K562 (cell line): Measurements from ENCODE around the gene PARD6B. TPM values are rescaled to one million over a fixed set of nuclear protein-coding genes. Genes with fewer than 3 reads are reported as not detected.

Experiments
- BACH1 ChIP-seq: fragments of 200-800 bp; sonication (Bioruptor generic); IDR thresholded peaks from 2 replicates; pipeline ENCODE4 v1.6.1; 2016; ENCODE audit warnings: missing genetic modification characterization, missing compliant biosample characterization
- CBFA2T2 ChIP-seq: fragments of 450-650 bp; conservative IDR thresholded peaks from 2 replicates; pipeline ENCODE4 v1.6.1; 2017; ENCODE audit warnings: mild to moderate bottlenecking
- CHD1 ChIP-seq: fragments of 200-600 bp; sonication (generic); IDR thresholded peaks from one replicate; pipeline ENCODE4 v1.6.1; 2012; ENCODE audit warnings: mild to moderate bottlenecking, moderate library complexity, low read length, inconsistent platforms
- DACH1 ChIP-seq: fragments of 450-650 bp; IDR thresholded peaks from 2 replicates; pipeline ENCODE4 v1.6.1; 2018; ENCODE audit not compliant: partially characterized antibody
- HDAC2 ChIP-seq: fragments of 450-650 bp; IDR thresholded peaks from 2 replicates; pipeline ENCODE4 v1.6.1; 2016; ENCODE audit warnings: mild to moderate bottlenecking
- NRF1 ChIP-seq, 2 experiments: fragments of 450-650 bp; IDR thresholded peaks in 1 of 2; conservative IDR thresholded peaks in 1 of 2; 2 replicates each; pipeline ENCODE4 v1.6.1; 2014; ENCODE audit warnings: mild to moderate bottlenecking in 2 of 2
- PHTF2 ChIP-seq: fragments of 250-450 bp; sonication (Bioruptor Pico); IDR thresholded peaks from 2 replicates; pipeline ENCODE4 v1.5.0; 2021; ENCODE audit warnings: mild to moderate bottlenecking
- RBM15 ChIP-seq: fragments of 200-400 bp; formaldehyde crosslinking; IDR thresholded peaks from 2 replicates; pipeline ENCODE4 v1.6.1; 2018; ENCODE audit warnings: mild to moderate bottlenecking, low read length, moderate library complexity; ENCODE audit not compliant: insufficient read depth
- SIRT6 ChIP-seq: IDR thresholded peaks from one replicate; pipeline ENCODE4 v1.6.1; 2012; ENCODE audit warnings: low read depth, mild to moderate bottlenecking, control low read depth, inconsistent platforms, low read length, moderate library complexity
- U2AF2 ChIP-seq: fragments of 200-400 bp; formaldehyde crosslinking; optimal IDR thresholded peaks from 2 replicates; pipeline ENCODE3; 2017; ENCODE audit warnings: low read depth, mild to moderate bottlenecking, low read length
- ZBTB17 ChIP-seq: fragments of 450-650 bp; formaldehyde crosslinking; IDR thresholded peaks from 2 replicates; pipeline ENCODE4 v1.4.0; 2020; ENCODE audit warnings: mild to moderate bottlenecking
- ZC3H11A ChIP-seq: IDR thresholded peaks from 2 replicates; pipeline ENCODE4 v1.6.1; 2012; ENCODE audit warnings: low read depth, low read length, improper control_type of control experiment
- ZNF217 ChIP-seq: sonication (generic); formaldehyde crosslinking; IDR thresholded peaks from 2 replicates; pipeline ENCODE4 v1.8.0; 2022; ENCODE audit warnings: mild to moderate bottlenecking, missing genetic modification reagents
- polyA plus RNA-seq, 8 experiments: library from polyadenylated mRNA; depleted of rRNA in 4 of 8; stranded (reverse) in 5 of 8; unstranded in 3 of 8; fragments of >200 nt; fragmentation: Nextera tagmentation in 2 of 8; fragmentation: Illumina TruSeq in 1 of 8; extraction: Ambion mirVana in 2 of 8; extraction: Trizol in 1 of 8; gene quantifications; 2 replicates each; pipeline versions ENCODE4 v1.2.1 to v1.2.3, GENCODE V29; 2011 to 2014; ENCODE audit warnings: inconsistent platforms in 1 of 8, missing spikeins in 1 of 8
- total RNA-seq, 7 experiments: library from RNA; depleted of rRNA in 6 of 7; stranded (reverse); fragments of >200 nt in 6 of 7; fragmentation: Illumina TruSeq in 2 of 7; extraction: Trizol in 2 of 7; gene quantifications; 2 replicates each; pipeline versions ENCODE4 v1.2.1 to v1.2.3, GENCODE V29; 2011 to 2021; ENCODE audit warnings: low replicate concordance in 1 of 7
- TF ChIP-seq, protein P1 (sequence below), 2 experiments: fragments of 450-650 bp; IDR thresholded peaks; 2 replicates each; pipeline ENCODE4 v1.6.1; 2018; ENCODE audit warnings: mild to moderate bottlenecking in 2 of 2, low read depth in 1 of 2; ENCODE audit not compliant: partially characterized antibody in 2 of 2
- TF ChIP-seq, protein P2 (sequence below): fragments of 250-450 bp; sonication (Bioruptor Pico); IDR thresholded peaks from 2 replicates; pipeline ENCODE4 v1.4.0; 2020
- TF ChIP-seq, protein P3 (sequence below): fragments of 250-450 bp; sonication (Bioruptor Pico); IDR thresholded peaks from 2 replicates; pipeline ENCODE4 v1.4.0; 2020; ENCODE audit warnings: mild to moderate bottlenecking, moderate library complexity, borderline replicate concordance
- TF ChIP-seq, protein P4 (sequence below): sonication (generic); formaldehyde crosslinking; IDR thresholded peaks from 2 replicates; pipeline ENCODE4 v1.8.0; 2022; ENCODE audit warnings: missing genetic modification reagents, mild to moderate bottlenecking, moderate library complexity, borderline replicate concordance
- TF ChIP-seq, protein P5 (sequence below): fragments of 450-650 bp; IDR thresholded peaks from 2 replicates; pipeline ENCODE4 v1.6.1; 2018; ENCODE audit warnings: mild to moderate bottlenecking, low read depth; ENCODE audit not compliant: partially characterized antibody

PARD6B gene
- total and polyA plus RNA-seq, 9 of the 15 experiments (the other 6 are each of a cell fraction or from before 2014, with no cell fraction given) = 1.7 to 12.3 (median 5.5) TPM

DNA sequence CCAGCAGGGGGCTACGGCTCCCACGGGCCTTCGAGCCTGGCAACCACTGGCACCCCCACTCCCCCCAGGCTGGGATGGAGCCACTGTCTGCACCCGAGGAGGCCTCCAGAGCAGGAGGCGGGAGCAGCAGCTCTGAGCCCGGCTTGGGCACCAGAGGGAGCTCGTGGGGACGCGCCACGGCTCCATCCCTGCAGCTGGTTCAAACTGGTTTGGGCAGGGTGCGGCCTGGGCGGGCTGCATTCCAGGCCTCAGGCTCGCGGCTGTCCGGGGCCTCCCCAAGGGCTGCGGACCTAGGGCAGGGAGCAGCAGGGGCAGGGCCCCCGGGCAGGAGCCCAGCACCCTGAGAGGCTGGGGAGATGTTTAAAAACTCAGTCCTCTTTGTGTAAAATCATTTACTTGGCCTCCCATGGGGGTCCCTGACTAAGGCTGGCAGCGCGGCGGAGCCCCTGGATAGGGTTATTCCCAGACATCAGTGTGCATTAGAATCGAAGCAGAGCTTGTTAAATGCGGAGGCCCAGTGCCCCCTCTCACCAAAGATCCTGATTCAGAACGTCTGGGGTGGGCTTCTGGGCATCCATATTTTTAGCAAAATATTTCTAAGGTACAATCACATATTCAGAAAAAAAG lies 59.4 kb downstream of the PARD6B start (continued):
- TF ChIP-seq, protein P1, sequence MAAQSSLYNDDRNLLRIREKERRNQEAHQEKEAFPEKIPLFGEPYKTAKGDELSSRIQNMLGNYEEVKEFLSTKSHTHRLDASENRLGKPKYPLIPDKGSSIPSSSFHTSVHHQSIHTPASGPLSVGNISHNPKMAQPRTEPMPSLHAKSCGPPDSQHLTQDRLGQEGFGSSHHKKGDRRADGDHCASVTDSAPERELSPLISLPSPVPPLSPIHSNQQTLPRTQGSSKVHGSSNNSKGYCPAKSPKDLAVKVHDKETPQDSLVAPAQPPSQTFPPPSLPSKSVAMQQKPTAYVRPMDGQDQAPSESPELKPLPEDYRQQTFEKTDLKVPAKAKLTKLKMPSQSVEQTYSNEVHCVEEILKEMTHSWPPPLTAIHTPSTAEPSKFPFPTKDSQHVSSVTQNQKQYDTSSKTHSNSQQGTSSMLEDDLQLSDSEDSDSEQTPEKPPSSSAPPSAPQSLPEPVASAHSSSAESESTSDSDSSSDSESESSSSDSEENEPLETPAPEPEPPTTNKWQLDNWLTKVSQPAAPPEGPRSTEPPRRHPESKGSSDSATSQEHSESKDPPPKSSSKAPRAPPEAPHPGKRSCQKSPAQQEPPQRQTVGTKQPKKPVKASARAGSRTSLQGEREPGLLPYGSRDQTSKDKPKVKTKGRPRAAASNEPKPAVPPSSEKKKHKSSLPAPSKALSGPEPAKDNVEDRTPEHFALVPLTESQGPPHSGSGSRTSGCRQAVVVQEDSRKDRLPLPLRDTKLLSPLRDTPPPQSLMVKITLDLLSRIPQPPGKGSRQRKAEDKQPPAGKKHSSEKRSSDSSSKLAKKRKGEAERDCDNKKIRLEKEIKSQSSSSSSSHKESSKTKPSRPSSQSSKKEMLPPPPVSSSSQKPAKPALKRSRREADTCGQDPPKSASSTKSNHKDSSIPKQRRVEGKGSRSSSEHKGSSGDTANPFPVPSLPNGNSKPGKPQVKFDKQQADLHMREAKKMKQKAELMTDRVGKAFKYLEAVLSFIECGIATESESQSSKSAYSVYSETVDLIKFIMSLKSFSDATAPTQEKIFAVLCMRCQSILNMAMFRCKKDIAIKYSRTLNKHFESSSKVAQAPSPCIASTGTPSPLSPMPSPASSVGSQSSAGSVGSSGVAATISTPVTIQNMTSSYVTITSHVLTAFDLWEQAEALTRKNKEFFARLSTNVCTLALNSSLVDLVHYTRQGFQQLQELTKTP (IDR thresholded peaks at IDR 0.05; ENCODE audit: low read depth in 1 of 2, partially characterized antibody in 2 of 2) = no peak
- TF ChIP-seq, protein P2, sequence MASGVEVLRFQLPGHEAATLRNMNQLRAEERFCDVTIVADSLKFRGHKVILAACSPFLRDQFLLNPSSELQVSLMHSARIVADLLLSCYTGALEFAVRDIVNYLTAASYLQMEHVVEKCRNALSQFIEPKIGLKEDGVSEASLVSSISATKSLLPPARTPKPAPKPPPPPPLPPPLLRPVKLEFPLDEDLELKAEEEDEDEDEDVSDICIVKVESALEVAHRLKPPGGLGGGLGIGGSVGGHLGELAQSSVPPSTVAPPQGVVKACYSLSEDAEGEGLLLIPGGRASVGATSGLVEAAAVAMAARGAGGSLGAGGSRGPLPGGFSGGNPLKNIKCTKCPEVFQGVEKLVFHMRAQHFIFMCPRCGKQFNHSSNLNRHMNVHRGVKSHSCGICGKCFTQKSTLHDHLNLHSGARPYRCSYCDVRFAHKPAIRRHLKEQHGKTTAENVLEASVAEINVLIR = 0 out of 2 replicates have a peak, but pooled peaks have one; percentile 7
- TF ChIP-seq, protein P3, sequence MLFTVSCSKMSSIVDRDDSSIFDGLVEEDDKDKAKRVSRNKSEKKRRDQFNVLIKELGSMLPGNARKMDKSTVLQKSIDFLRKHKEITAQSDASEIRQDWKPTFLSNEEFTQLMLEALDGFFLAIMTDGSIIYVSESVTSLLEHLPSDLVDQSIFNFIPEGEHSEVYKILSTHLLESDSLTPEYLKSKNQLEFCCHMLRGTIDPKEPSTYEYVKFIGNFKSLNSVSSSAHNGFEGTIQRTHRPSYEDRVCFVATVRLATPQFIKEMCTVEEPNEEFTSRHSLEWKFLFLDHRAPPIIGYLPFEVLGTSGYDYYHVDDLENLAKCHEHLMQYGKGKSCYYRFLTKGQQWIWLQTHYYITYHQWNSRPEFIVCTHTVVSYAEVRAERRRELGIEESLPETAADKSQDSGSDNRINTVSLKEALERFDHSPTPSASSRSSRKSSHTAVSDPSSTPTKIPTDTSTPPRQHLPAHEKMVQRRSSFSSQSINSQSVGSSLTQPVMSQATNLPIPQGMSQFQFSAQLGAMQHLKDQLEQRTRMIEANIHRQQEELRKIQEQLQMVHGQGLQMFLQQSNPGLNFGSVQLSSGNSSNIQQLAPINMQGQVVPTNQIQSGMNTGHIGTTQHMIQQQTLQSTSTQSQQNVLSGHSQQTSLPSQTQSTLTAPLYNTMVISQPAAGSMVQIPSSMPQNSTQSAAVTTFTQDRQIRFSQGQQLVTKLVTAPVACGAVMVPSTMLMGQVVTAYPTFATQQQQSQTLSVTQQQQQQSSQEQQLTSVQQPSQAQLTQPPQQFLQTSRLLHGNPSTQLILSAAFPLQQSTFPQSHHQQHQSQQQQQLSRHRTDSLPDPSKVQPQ (CRISPR knock-in tag) = no peak
- TF ChIP-seq U2AF2 (no peak), ZC3H11A (no peak), DACH1 (no peak), CHD1 (no peak), HDAC2 (no peak), SIRT6 (no peak), ZBTB17 (CRISPR knock-in tag) (peak; percentile 85), PHTF2 (CRISPR knock-in tag) (no peak), ZNF217 (CRISPR knock-in tag) (no peak), NRF1 (conservative IDR thresholded peaks at IDR 0.05 in 1 of 2, IDR thresholded peaks at IDR 0.05 in 1 of 2) (peak; percentile 57 to 68), BACH1 (tag) (no peak; the same call in 1 of the 2 replicates), RBM15 (no peak), CBFA2T2 (no peak)
- TF ChIP-seq, protein P4, sequence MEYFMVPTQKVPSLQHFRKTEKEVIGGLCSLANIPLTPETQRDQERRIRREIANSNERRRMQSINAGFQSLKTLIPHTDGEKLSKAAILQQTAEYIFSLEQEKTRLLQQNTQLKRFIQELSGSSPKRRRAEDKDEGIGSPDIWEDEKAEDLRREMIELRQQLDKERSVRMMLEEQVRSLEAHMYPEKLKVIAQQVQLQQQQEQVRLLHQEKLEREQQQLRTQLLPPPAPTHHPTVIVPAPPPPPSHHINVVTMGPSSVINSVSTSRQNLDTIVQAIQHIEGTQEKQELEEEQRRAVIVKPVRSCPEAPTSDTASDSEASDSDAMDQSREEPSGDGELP (CRISPR knock-in tag) = peak; percentile 96
- TF ChIP-seq, protein P5, sequence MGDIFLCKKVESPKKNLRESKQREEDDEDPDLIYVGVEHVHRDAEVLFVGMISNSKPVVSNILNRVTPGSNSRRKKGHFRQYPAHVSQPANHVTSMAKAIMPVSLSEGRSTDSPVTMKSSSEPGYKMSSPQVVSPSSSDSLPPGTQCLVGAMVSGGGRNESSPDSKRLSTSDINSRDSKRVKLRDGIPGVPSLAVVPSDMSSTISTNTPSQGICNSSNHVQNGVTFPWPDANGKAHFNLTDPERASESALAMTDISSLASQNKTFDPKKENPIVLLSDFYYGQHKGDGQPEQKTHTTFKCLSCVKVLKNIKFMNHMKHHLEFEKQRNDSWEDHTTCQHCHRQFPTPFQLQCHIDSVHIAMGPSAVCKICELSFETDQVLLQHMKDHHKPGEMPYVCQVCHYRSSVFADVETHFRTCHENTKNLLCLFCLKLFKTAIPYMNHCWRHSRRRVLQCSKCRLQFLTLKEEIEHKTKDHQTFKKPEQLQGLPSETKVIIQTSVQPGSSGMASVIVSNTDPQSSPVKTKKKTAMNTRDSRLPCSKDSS = no peak
